Motor neuron (in vitro differentiated cells): ENCODE measurements around the gene JDP2. TPM values are rescaled to one million over a fixed set of nuclear protein-coding genes. Genes with fewer than 3 reads are reported as not detected.

Experiments
- ATAC-seq, 8 experiments: fragments of 200-7000 bp; cut with Tn5 transposase; replicated peaks in 6 of 8; 2 replicates each; pipeline ENCODE4 v1.8.0; 2021; ENCODE audit warnings: mild to moderate bottlenecking in 8 of 8, moderate library complexity in 8 of 8
- H3K27ac ChIP-seq, 2 donors: fragments of 250-450 bp; sonication (Bioruptor Pico); 2 replicates each; pipeline ENCODE4 v1.9.0; 2021; ENCODE audit warnings: antibody characterized with exemption in 2 of 2, mild to moderate bottlenecking in 2 of 2, moderate library complexity in 1 of 2
- H3K4me1 ChIP-seq, 2 donors: fragments of 250-450 bp; sonication (Bioruptor Pico); replicated peaks in 1 of 2; 2 replicates each; pipeline ENCODE4 v1.6.1; 2021; ENCODE audit warnings: antibody characterized with exemption in 2 of 2, mild to moderate bottlenecking in 2 of 2, moderate library complexity in 1 of 2
- H3K4me3 ChIP-seq, 5 donors: fragments of 250-450 bp; sonication (Bioruptor Pico); 2 replicates each; pipeline ENCODE4 v1.9.0; 2021; ENCODE audit warnings: antibody characterized with exemption in 5 of 5, mild to moderate bottlenecking in 5 of 5, moderate library complexity in 4 of 5
- WGBS, 10 experiments: fragments of 450-650 bp; shearing (Covaris generic); methylation state at CpG; one replicate each; pipeline ENCODE4 v1.0.0; 2022; 5-methylcytosine and 5-hydroxymethylcytosine counted together
- in situ Hi-C, 9 experiments: fragments of 400-800 bp; cut with MboI; loops; one replicate each; pipeline ENCODE4 v1.15.0; 2021; ENCODE audit warnings: low sequenced_read_pairs in 9 of 9, low pct_unique_long_range_greater_than_20kb in 2 of 9; ENCODE audit not compliant: unreplicated experiment in 9 of 9
- total RNA-seq, 8 experiments: library from RNA; unstranded; fragments of 300-600 nt; gene quantifications; 2 replicates each; pipeline versions ENCODE4 v1.2.3 to v1.2.4, GENCODE V29; 2022

Gene JDP2
- total RNA-seq, 8 experiments from 2014 or later, result 6.1 to 42.7 (median 10.0) TPM

GRCh38 chr14:75422169-75422568, 5.7 kb upstream of the JDP2 start:
- in situ Hi-C loops, result no loop called here
- H3K27ac ChIP-seq, result no peak overlapping the region
- peaks cover 10 to 19% of the 10 kb centered on the region in 2 donors for H3K4me1 ChIP-seq
- WGBS, 10 experiments, result 11 to 100% (median 81%) methylated on average over 2 to 8 of the region's 8 CpGs; no CpG with 5 or more reads in 1 of the 10 experiments
- no peak overlapping the region for H3K4me3 ChIP-seq
- ATAC-seq, result peak in 4 of 8 experiments; percentile 38 to 93 (median 78)

GRCh38 chr14:75424496-75424895, 3.3 kb upstream of the JDP2 start:
- H3K4me3 ChIP-seq, result no peak overlapping the region
- 40 to 100% (median 78%) methylated on average over 1 of the region's 1 CpG; no CpG with 5 or more reads in 3 of the 10 experiments for WGBS, 10 experiments
- no peak for ATAC-seq
- H3K27ac ChIP-seq, result no peak overlapping the region
- in situ Hi-C loops, result no loop called here
- H3K4me1 ChIP-seq, result peaks cover 15 to 20% of the 10 kb centered on the region in 2 donors

- Histone ChIP-seq H3K4me1 (peaks cover 24 to 29% of the 10 kb centered on the region in 2 donors), H3K27ac (no peak overlapping the region), H3K4me3 (no peak overlapping the region)
- WGBS, 10 experiments, result 20 to 100% (median 69%) methylated on average over 1 to 4 of the region's 4 CpGs; no CpG with 5 or more reads in 3 of the 10 experiments
- ATAC-seq, result no peak
- in situ Hi-C loops, result no loop called here
These were observed 2.4 kb upstream of the JDP2 start for GRCh38 chr14:75425446-75425845.

GRCh38 chr14:75426332-75427125, 1.3 kb upstream of the JDP2 start:
- peak overlapping the region in 3 of 5 donors; percentile 66 to 85 (median 67) for H3K4me3 ChIP-seq
- WGBS, 10 experiments, result 83 to 100% (median 100%) methylated on average over 1 to 8 of the region's 10 CpGs; no CpG with 5 or more reads in 3 of the 10 experiments
- H3K27ac ChIP-seq, result no peak overlapping the region
- in situ Hi-C loops, result no loop called here
- H3K4me1 ChIP-seq, result peaks cover 26 to 37% of the 10 kb centered on the region in 2 donors
- ATAC-seq, result no peak

- WGBS, 10 experiments, result 20 to 67% methylated on average over 1 to 2 of the region's 15 CpGs; no CpG with 5 or more reads in 8 of the 10 experiments
- peak in 4 of 8 experiments; percentile 2 to 10 (median 6) for ATAC-seq
- peak overlapping the region; percentile 48 to 85 (median 66) for H3K4me3 ChIP-seq
- in situ Hi-C loops, result no loop called here
- H3K4me1 ChIP-seq, result peaks cover 26 to 37% of the 10 kb centered on the region in 2 donors
- H3K27ac ChIP-seq, result peak overlapping the region; percentile 54 to 81
These were observed 718 bp upstream of the JDP2 start for GRCh38 chr14:75427126-75427481.

GRCh38 chr14:75428230-75429104, 645 bp downstream of the JDP2 start:
- peak; percentile 37 to 64 (median 56) for ATAC-seq
- in situ Hi-C loops, result no loop called here
- 0% methylated on average over 16 of the region's 64 CpGs; no CpG with 5 or more reads in 9 of the 10 experiments for WGBS, 10 experiments
- peaks cover 26 to 37% of the 10 kb centered on the region in 2 donors for H3K4me1 ChIP-seq
- peak overlapping the region; percentile 48 to 85 (median 66) for H3K4me3 ChIP-seq
- H3K27ac ChIP-seq, result peak overlapping the region; percentile 54 to 81

- Histone ChIP-seq H3K4me1 (peaks cover 26 to 37% of the 10 kb centered on the region in 2 donors), H3K4me3 (peak overlapping the region; percentile 48 to 85 (median 66)), H3K27ac (no peak overlapping the region)
- in situ Hi-C loops, result no loop called here
- whole genome bisulfite sequencing, 10 experiments, result 0 to 80% (median 80%) methylated on average over 1 of the region's 1 CpG; no CpG with 5 or more reads in 7 of the 10 experiments
- no peak for ATAC-seq
These were observed 1.7 kb downstream of the JDP2 start for GRCh38 chr14:75429562-75429961.

- Histone ChIP-seq H3K27ac (no peak overlapping the region), H3K4me3 (peak overlapping the region in 2 of 5 donors; percentile 65 to 85), H3K4me1 (peaks cover 26 to 38% of the 10 kb centered on the region in 2 donors)
- no peak for ATAC-seq
- in situ Hi-C loops, result no loop called here
- WGBS, 10 experiments, result 4 to 69% (median 48%) methylated on average over 4 to 7 of the region's 7 CpGs; no CpG with 5 or more reads in 4 of the 10 experiments
These were observed 2.3 kb downstream of the JDP2 start for GRCh38 chr14:75430116-75430515.

GRCh38 chr14:75430526-75430925, 2.7 kb downstream of the JDP2 start:
- WGBS, 10 experiments, result 48 to 97% (median 83%) methylated on average over 1 to 8 of the region's 10 CpGs; no CpG with 5 or more reads in 4 of the 10 experiments

GRCh38 chr14:75430976-75431375, 3.2 kb downstream of the JDP2 start:
- 47 to 100% (median 90%) methylated on average over 1 to 5 of the region's 6 CpGs; no CpG with 5 or more reads in 3 of the 10 experiments for WGBS, 10 experiments
- H3K4me3 ChIP-seq, result no peak overlapping the region
- no peak overlapping the region for H3K27ac ChIP-seq
- H3K4me1 ChIP-seq, result peaks cover 26 to 37% of the 10 kb centered on the region in 2 donors
- no peak for ATAC-seq
- in situ Hi-C loops, result no loop called here

More at GRCh38 chr14:75430526-75430925, 2.7 kb downstream of the JDP2 start:
- peak overlapping the region in 1 of 5 donors; percentile 85 for H3K4me3 ChIP-seq
- H3K4me1 ChIP-seq, result peaks cover 26 to 40% of the 10 kb centered on the region in 2 donors
- ATAC-seq, result no peak
- H3K27ac ChIP-seq, result no peak overlapping the region
- in situ Hi-C loops, result no loop called here

- no peak for ATAC-seq
- 80 to 94% (median 88%) methylated on average over 1 to 3 of the region's 4 CpGs; no CpG with 5 or more reads in 7 of the 10 experiments for WGBS, 10 experiments
- no peak overlapping the region for H3K4me3 ChIP-seq
- peaks cover 22 to 32% of the 10 kb centered on the region in 2 donors for H3K4me1 ChIP-seq
- in situ Hi-C loops, result no loop called here
- no peak overlapping the region for H3K27ac ChIP-seq
These were observed 4.0 kb downstream of the JDP2 start for GRCh38 chr14:75431827-75432226.

- in situ Hi-C loops, result no loop called here
- Histone ChIP-seq H3K4me1 (peaks cover 18 to 28% of the 10 kb centered on the region in 2 donors), H3K27ac (no peak overlapping the region), H3K4me3 (no peak overlapping the region)
- WGBS, 10 experiments, result 90 to 100% (median 98%) methylated on average over 3 to 6 of the region's 8 CpGs; no CpG with 5 or more reads in 5 of the 10 experiments
- no peak for ATAC-seq
These were observed 4.6 kb downstream of the JDP2 start for GRCh38 chr14:75432411-75432810.
